ENCODE measurements around the gene MYBPHL. TPM values are rescaled to one million over a fixed set of nuclear protein-coding genes. Genes with fewer than 3 reads are reported as not detected.

MYBPHL gene
- polyA plus RNA-seq, 1 of the 3 experiments (the other 2 are of a cell fraction) = 0.07 TPM

- Histone ChIP-seq H3K36me3 (replicated peaks in 1 of 2; ENCODE audit: control insufficient read depth in 1 of 2, insufficient read depth in 2 of 2, low read length in 1 of 2) (no peaks in the 10 kb centered on the region), H3F3A (replicated peaks; ENCODE audit: insufficient read depth) (no peaks in the 10 kb centered on the region), H3K27ac (ENCODE audit: low read depth in 2 of 2, low read length in 1 of 2) (peak overlapping the region in 1 of 2 experiments; percentile 62; a peak in 1 of 4 replicates), H3K27me3 (ENCODE audit: insufficient read depth) (no peaks in the 10 kb centered on the region), H2AFZ (ENCODE audit: low read depth) (peak overlapping the region; percentile 63; the same call in 1 of the 2 replicates), H3K9ac (no peak overlapping the region), H4K20me1 (ENCODE audit: insufficient read depth) (no peaks in the 10 kb centered on the region), H3K4me2 (peak overlapping the region; percentile 70), H3K79me2 (ENCODE audit: insufficient read depth) (no peaks in the 10 kb centered on the region), H3K9me3 (no peaks in the 10 kb centered on the region), H3K9me2 (no peaks in the 10 kb centered on the region), H3K4me3 (ENCODE audit: low read depth in 2 of 2, low read length in 1 of 2) (peak overlapping the region; percentile 58 to 70), H3K4me1 (ENCODE audit: control insufficient read depth in 1 of 2, insufficient read depth in 2 of 2, low read depth in 1 of 2, low read length in 1 of 2) (peaks cover 0 to 39% of the 10 kb centered on the region in 2 experiments; a peak in 1 of 4 replicates)
- ChIA-PET CTCF (interaction anchor here (0.6 to 3.7 kb wide), 9 partner anchors 10 to 244 kb away, joined by 3 to 20 read pairs (median 4); partner anchors contain the start of gene PSRC1), POLR2A (interaction anchor here (1.1 to 2.9 kb wide), 4 partner anchors 10 to 150 kb away, joined by 3 to 20 read pairs (median 4); partner anchors contain the start of genes PSRC1 and SORT1)
- TF ChIP-seq EP300 (IDR thresholded peaks at IDR 0.05; ENCODE audit: borderline replicate concordance in 1 of 2, low read depth in 1 of 2, low read length in 1 of 2) (no peak), PBX3 (IDR thresholded peaks at IDR 0.05) (no peak), MEF2A (IDR thresholded peaks at IDR 0.05; ENCODE audit: borderline replicate concordance, low read depth) (no peak), SIN3A (IDR thresholded peaks at IDR 0.05; ENCODE audit: borderline replicate concordance, low read depth, low read length) (no peak), ZBTB33 (IDR thresholded peaks at IDR 0.05; ENCODE audit: borderline replicate concordance, low read depth) (no peak), USF1 (IDR thresholded peaks at IDR 0.05; ENCODE audit: borderline replicate concordance, low read depth) (no peak), MXI1 (IDR thresholded peaks at IDR 0.05; ENCODE audit: low read depth, low read length) (no peak), FOSL2 (IDR thresholded peaks at IDR 0.05; ENCODE audit: borderline replicate concordance, low read depth) (no peak), NFIC (IDR thresholded peaks at IDR 0.05; ENCODE audit: borderline replicate concordance) (no peak), CHD2 (IDR thresholded peaks at IDR 0.05; ENCODE audit: low read length, partially characterized antibody) (no peak), POLR2AphosphoS5 (IDR thresholded peaks at IDR 0.05; ENCODE audit: low read depth, low read length) (no peak), RCOR1 (IDR thresholded peaks at IDR 0.05; ENCODE audit: low read length) (no peak), RFX5 (IDR thresholded peaks at IDR 0.05; ENCODE audit: low read length) (no peak)
- DNase-seq = peak; percentile 83
- 3% methylated on average over 6 of the region's 80 CpGs for WGBS (ENCODE audit: low lambda C conversion rate)
Measured at GRCh38 chr1:109249654-109250401, 57.0 kb downstream of the MYBPHL start.
